Amygdala (tissue), 56 donors: Measurements from ENCODE around the gene TMCO4.
A peak's percentile ranks its signal among the peaks of the same experiment; 100 is the strongest.

Experiments used
- DNase-seq, 56 donors: peaks; one replicate each; lab custom pipeline; 2025; lab: John Stamatoyannopoulos, UW

The TMCO4 gene

DNA sequence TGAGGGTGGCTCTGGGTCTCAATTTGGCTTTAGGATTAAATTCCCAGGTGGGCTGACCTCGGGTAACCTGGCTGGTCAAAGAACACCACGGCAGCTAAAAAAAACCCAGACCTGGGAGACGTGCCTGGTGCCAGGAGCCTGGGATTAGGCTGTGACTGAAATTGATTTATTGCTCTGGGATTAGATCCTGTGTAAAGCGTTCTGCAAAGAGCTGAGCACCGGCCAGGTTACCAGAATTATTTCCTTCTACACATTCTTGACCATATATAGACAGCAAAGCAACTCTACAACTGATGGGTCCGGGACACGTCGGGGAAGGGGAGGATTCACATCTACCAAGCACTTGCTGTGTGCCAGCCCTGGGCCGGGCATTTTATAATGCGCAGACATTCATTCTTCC lies 45.2 kb downstream of the TMCO4 start:
- no peak for DNase-seq

DNA sequence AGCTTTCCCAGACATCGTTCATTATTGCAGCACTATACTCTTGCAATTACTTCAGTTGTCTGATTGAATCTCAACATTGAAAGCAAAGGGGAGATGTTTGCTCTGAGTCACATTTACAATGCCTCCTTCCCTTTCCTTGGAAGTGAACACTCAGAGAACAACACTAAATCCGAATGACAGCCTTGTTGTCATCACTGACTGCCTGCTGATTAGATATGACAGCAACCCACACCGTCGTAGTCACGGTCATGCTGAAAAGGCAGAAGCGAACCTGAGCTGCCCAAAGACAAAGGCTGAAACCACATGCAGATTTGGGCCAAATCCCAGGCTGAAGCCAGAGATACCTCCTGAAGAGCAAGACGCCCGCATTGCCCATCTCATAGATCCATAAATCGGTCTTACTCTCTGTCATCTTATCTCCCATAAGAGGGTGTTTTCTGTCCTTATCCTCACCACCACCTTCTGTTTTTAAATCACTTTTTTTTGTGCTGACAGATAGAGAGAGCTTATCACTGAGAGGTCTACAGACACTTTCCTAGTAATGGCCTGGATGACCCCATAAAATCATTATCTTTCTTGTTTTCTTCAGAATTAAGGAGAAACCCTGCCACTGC lies 47.5 kb downstream of the TMCO4 start:
- no peak for DNase-seq

DNA sequence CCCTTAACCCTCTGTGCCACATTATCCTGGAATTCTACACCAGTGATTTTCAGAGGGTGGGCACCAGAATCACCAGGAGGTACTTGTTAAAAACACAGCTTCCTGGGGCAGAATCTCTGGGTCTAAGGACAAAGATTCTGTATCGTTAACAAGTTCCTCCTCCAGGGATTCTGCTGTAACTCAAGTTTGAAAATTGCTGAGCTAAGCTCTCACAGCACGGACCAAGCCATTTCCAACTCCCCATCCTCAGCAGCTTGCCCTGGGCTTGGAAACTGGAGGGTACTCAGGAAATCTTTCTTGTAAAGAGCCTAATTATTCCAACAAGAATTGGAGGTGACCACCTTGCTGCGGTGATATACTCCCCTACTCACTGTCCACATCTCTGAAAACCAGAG lies 48.8 kb downstream of the TMCO4 start:
- no peak for DNase-seq

DNA sequence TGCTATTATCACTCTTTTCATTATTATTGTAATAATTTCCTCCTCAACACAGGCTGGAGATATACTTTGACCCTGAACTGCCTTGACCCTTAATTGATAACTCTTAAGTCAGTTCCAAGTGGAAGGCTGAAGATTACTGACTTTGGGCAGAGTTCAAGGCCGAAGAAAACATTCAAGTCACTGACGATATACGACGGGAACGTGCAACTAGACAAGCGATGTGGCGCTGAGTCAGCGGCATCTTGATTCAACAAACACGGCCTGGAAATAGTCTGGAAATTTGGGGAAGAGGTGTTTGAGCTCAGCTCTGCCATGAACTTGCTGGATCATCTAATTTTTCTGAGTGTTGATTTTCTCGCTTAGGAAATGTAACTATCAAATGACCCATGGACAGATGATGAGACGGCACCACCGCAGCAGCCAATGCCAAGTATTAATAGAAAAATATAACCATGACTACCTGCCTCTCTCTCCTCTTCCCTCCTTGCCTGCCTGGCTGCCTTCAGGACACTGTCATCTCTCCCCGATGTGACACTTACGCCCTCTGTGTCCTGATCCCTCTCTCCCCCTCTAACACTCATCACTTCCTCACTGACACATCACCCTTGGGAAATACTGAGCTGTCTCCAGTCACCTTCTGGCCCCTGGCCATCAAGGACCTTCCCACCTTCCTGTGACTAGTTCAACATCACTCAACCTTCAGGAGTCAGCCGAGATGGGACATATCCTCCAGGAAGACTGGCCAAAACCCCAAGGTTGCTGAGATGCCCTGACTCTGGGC lies 49.4 kb downstream of the TMCO4 start:
- DNase-seq = no peak

DNA sequence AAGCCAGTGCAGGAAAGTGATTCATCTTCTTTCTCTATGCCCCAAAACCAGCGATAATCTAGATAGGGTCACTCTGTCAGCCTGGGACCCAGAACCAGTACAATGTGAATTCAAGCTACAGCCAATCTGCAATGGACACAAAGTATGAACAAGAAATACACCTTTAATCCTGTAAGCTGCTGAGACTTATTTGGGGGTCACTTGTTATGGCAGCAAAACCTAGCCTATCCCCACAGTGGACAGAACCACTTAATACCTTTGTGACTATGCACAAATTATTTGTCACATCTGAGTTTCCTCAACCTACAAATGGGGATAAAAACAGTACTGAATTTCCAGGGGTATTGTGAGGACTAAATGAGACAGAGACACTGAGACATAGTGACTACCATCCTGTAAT lies 50.0 kb downstream of the TMCO4 start:
- DNase-seq = no peak

DNA sequence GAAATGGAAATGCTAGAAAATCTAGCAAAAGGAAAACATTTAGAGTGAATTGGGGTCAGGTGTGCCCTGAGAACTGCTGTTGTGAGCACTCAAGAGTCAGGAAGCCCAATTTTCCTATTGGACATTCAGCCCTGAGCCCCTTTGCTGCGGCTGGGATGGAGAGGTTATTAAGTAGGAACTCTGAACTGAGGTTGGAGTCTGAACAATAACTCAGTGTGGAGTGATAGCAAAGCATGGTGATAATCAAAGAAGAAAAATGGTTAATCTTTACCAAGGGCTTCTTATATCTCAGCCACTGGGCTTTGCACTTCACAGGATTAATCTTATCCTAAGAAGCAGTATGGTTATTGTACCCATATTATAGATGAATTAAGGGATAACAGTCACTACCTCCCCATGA lies 52.0 kb downstream of the TMCO4 start:
- DNase-seq = no peak

DNA sequence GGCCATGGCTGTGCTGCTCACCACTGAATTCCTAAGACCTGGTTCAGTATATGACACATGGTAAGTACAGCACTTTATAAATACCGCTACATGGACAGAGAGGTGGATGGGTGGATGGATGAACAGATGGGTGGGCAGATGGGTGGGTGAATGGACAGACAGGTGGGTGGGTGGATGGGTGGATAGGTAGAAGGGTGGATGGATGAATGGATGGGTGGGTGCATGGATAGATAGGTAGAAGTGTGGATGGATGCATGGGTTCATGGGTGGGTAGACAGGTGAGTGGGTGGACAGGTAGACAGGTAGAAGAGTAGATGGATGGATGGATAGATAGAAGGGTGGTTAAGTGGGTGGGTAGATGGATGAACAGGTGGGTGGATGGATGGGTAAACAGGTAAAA lies 54.8 kb downstream of the TMCO4 start:
- DNase-seq = no peak

DNA sequence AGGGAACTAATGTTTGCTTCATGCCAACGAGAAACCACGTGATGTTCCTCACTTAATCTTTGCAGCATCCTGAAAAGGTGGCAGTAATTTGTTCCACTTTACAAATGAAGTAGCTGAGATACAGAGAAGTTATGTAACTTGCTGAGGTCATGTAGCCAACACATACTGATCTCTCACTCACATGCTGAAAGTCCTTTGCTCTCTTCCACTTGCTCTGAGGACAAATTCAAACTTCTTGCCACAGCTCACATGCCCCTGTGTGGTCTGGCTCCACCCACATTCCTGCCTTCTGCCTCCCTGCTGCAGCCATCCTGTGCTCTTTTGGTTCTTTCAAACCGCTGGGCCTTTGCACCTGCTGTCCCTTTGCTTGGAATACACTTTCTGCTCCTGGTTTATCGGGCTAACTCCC lies 55.4 kb downstream of the TMCO4 start:
- DNase-seq = no peak

DNA sequence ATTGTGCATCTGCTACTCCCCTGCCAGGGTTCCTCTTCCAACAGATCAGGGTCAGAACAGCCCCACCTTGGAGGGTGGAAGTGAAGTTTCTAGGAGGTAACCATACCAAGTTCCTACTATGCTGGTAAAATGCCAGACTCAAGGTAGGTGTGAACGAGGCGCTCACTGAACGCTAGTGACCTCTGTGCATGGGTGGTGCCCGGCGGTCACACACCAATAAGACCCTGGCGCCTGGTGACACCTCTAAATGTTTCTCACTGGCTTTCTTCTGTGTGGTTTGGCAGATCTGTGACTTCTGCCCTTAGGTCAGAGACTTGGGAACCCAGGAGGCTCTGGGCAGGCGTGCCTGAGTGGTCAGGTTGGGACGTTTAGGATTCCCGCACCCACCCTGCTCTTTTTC lies 55.9 kb downstream of the TMCO4 start:
- no peak for DNase-seq

DNA sequence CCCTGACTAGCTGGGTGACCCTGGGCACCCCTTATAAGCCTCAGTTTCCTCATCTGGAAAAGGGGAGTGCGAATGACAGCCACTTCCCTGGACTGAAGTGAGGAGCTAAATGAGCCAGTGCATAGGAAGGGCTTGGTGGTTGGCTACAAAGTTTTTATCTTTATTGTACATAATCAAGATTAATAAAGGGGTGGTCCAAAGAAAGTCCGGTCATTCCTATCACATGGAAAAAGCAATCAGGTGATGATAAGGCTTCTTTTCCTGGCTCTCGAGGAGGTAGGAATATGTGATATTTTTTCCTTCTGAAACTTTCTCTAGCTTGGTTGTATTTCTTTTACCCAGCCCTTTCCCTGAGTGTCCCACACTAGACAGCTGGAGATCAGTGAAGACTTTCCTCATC lies 56.5 kb downstream of the TMCO4 start:
- DNase-seq = no peak

DNA sequence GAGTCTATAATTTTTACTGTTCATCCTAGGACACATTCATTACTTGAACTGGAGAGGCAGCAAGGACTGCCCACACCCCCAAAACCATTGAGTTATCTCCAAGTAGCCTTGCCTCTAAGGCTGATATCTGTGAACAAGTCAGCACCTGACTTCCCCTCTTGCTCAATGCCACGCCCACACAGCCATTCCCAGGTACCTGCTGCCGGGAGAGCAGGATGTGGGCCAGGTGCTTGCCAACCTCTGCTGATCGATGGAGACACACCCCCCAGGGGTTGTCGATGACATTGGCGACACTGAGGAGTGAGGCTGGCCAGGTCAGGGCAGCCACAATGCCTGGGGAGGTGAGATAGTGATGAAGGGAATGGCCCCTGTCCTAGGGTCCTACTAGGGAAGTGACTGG lies 60.1 kb downstream of the TMCO4 start:
- DNase-seq = no peak

DNA sequence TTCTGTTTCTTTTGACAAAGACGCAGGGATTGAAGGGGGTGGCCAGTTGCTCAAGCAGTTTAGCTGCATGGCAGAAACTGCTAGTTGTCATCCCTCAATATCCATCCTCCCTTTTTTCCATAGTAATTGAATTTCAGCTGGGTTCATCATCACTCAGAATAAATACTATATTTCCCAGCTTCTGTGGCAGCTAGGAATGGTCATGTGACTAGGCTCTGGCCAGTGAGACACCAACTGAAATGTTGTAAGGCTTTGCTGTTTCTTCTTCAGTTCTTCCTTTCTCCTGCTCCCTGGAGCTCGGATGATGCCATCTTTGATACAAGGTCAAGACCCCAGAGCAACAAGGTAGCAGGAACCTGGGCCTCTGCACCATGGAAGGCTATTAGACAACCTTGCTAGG lies 61.0 kb downstream of the TMCO4 start:
- no peak for DNase-seq

DNA sequence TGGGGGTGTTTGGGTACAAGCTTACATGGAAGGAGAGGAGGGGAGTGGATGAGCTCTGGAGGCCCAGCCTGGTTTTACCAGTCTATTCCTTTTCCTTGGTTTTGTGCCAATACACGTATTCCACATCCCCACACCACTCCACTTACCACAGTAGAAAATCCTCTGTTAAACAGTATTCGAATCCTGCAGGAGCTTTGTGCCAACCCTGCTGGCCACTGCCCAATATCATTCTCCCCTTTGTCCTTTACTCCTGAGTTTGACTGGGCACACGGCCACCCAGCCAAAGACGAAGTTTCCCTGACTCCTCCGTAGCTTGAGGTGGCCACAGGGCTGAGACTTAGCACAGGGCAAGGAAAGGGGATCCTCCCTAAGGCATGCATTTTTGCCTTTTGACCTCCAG lies 61.6 kb downstream of the TMCO4 start:
- peak in 3 of 56 donors; percentile 6 to 16 (median 14) for DNase-seq

DNA sequence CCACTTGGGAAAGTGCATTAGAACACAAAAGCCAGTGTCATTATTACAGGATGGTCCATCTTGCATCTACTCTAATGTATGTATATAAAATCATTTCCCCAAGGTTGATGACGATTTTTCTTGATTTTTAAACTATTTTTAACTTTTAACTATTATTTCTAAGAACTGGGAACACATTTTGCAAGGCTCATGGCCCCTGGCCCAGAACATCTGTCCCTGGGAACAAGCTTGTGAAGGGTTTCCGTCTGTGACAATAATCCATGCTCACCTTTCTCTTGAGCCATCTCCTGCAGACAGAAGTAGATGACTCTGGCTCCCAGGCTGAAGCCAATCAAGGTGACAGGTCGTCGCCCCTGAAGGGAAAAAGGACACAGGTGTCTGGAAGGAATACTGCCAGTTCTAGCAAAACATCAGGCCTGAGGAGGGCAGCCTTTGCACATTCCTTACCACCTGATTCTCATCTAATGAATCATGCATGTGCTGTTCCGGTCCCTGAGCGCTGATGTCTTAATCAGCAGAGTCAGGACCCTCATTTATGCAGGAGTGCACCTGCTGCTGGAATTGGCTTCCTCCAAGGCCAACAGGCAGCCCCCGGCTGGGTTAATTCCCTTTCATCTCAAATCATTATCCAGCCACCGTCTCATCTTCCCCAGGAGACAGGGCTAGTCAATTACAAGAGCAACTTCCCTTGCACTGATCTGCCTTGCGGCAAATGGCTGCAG lies 62.5 kb downstream of the TMCO4 start:
- DNase-seq = no peak

DNA sequence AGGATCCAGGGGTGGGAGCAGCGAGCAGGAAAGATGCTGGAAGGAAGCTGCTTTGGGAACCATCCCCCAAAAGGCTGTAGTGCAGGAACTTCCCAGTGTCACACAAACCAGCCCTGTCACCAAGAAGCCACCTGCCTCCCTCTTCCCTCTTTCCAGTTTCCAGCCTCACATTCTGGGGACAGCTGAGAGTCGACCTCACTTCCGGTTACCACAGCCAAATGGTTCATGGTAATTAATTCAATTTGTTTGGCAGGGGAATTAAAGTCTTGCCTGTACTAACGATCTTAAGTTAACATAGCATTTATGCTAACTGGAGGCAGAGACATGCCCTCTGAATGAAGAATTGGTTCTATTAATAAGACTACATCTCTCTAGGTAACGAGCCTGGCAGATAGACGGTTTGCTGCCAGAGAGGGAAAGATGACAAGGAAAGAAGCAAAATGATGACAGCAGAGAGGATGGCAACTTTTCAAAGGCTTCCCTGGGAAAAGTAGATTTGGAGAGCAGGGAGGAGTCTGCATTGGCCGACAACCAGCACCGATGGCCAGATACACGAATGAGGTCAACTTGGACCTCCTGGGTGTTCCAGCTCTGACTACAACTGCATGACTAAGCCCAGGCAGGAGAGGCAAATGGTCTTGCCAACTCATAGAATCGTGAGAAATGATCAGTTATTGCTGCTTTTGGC lies 64.1 kb downstream of the TMCO4 start:
- peak in 17 of 56 donors; percentile 9 to 32 (median 15) for DNase-seq

DNA sequence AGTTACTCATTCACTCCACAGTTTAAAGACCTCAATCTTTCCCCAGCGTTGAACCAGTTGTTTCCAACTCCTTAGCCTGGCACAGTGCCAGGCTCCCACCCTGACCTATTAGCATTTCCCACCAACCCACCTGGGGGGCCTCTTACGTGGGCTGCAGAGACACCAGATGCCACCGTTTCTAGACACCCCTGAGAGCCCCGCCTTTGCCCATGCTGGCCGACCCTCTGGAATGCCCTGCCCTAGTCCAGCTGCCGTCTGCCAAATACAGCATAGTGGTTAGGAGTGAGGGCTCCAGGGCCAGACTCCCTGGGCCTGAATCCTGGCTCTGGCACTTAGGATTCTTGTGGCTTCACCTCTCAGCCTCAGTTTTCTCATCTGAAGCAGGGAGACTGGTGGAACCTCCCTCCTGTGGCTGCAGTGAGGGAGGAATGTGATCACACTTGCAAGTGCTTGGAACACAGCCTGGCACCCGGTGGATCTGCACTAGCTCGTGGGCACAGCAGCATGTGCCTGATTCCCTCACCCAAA lies 65.2 kb downstream of the TMCO4 start:
- DNase-seq = no peak

DNA sequence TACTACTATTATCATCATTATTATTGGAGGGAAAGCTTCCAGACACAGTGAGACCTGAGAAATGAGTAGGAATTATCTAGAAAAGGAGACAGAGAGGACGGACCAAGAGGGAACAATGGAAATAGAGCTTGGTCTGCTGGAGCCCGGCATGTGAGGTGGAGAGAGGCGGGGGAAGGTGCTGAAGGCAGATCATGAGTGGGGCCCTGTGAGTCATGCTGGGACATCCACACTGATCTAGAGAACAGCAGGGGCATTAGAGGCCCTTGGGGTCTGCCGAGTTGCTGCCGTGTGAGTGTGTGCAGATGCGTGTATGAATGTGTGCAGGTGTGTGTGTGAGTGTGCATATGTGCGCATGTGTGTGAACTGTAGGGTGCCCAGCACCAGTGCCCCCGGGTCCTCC lies 65.7 kb downstream of the TMCO4 start:
- DNase-seq = no peak

DNA sequence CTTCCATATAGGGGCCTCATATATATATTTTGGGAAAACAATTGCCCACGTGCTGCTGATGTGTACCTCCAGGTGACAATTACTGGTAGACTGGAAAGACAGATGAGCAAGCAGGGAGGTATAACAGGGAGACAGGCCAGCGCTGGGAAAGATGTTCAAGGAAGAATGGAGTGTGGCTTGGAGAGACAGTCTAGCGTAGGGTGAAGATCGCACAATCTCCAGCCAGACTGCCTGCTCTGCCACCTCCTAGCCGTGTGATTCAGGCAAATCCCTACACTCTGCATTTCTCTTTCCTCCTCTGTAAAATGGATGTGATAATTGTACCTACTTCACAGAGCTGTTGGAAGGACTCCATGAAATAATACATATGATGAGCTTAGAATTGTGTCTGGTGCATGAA lies 66.1 kb downstream of the TMCO4 start:
- DNase-seq = no peak

DNA sequence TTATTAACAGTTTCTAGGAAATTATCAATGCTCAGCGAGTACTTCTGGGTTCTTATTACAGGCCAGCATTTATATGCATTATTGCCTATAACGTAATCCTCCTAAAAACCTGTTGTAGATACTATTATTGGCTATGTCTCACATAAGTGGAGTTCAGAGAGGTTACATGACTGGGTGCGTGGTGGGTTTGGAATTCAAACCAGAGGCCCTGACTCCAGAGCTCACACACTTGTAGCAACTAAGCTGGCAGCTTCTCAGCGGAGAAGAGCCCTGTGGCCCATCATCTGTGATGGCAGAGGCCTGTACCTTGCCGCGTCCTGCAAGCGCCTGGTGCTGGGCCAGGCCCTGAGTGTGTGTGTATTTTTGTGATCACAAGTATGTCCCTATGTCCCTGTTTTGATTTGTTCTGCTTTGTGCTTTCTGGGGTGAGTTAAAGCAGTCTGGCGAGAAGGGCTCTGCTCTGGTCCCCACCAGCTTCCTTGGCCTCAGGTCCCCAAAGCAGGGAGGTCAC lies 68.3 kb downstream of the TMCO4 start:
- DNase-seq = no peak

DNA sequence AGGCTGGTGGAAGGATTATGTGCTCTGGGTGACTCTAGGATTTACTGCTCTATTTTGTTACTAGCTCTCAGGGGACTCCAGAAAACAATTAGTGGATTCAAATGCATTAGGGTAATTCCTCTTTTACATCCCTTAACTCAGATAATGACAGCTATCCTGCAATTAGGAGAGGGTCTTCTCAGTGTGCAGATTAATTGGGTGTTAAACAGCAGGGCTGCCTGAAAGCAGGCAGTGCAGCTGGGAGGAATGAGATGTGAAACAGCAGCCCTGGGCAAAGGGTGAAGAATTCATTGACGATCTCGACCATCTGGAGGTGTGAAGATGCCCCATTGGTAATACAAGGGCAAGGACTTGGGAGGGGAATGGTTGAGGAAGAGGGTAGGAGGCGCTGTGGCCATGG lies 68.9 kb downstream of the TMCO4 start:
- no peak for DNase-seq

DNA sequence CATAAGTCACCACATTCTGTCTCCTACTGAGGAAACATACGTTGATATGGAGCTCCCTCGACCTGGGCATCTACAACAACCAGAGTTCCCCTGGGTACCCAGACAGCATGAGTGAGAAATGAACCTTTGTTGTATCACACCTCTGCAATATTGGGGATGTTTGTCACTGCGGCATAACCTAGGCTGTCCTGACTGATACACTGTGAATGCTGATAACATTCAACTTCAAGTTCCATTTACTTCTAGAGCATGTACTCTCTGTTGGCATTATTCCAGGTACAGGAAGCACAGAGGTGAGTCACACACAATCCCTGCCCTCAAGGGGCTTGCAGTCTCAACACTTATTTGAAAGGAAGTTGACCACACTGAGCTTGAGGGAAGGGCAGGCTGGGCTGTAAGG lies 69.5 kb downstream of the TMCO4 start:
- DNase-seq = no peak
